Endodermal cell (in vitro differentiated cells): Measurements from ENCODE around the gene MGAT5. TPM values are rescaled to one million over a fixed set of nuclear protein-coding genes. Genes with fewer than 3 reads are reported as not detected.

ENCODE experiments used
- DNase-seq: peaks from one replicate; pipeline ENCODE4 v3.0.0-alpha.2; 2017
- H3K27ac ChIP-seq: 2 replicates; pipeline ENCODE4 v1.5.1; 2013; ENCODE audit warnings: mild to moderate bottlenecking, low read depth, low read length, moderate library complexity
- H3K27me3 ChIP-seq: 2 replicates; pipeline ENCODE4 v1.6.1; 2013; ENCODE audit warnings: mild to moderate bottlenecking, low read length, moderate library complexity; ENCODE audit not compliant: insufficient read depth, control insufficient read depth, poor library complexity, severe bottlenecking
- H3K36me3 ChIP-seq: 2 replicates; pipeline ENCODE4 v1.7.0; 2013; ENCODE audit warnings: mild to moderate bottlenecking, low read length, moderate library complexity; ENCODE audit not compliant: control insufficient read depth, insufficient read depth
- H3K4me1 ChIP-seq: one replicate; pipeline ENCODE4 v1.7.0; 2013; ENCODE audit warnings: low read length; ENCODE audit not compliant: control insufficient read depth, insufficient read depth
- H3K4me3 ChIP-seq: 2 replicates; pipeline ENCODE4 v1.5.1; 2013; ENCODE audit warnings: mild to moderate bottlenecking, low read length, moderate library complexity
- H3K9ac ChIP-seq: 2 replicates; pipeline ENCODE4 v1.6.1; 2013; ENCODE audit warnings: mild to moderate bottlenecking, low read length, moderate library complexity; ENCODE audit not compliant: poor library complexity, severe bottlenecking; ENCODE audit errors: extremely low read depth
- H3K9me3 ChIP-seq: 2 replicates; pipeline ENCODE4 v1.6.1; 2013; ENCODE audit warnings: mild to moderate bottlenecking, low read length, moderate library complexity; ENCODE audit not compliant: control insufficient read depth
- H3K27ac Mint-ChIP-seq: 2 replicates; pipeline ENCODE4 v1.8.0; 2020; ENCODE audit warnings: mixed read lengths
- H3K27me3 Mint-ChIP-seq: 2 replicates; pipeline ENCODE4 v1.8.0; 2021; ENCODE audit warnings: mild to moderate bottlenecking, mixed read lengths; ENCODE audit not compliant: insufficient read depth
- H3K36me3 Mint-ChIP-seq: 2 replicates; pipeline ENCODE4 v1.8.0; 2020; ENCODE audit warnings: low read depth, mixed read lengths
- H3K4me1 Mint-ChIP-seq: 2 replicates; pipeline ENCODE4 v1.8.0; 2020; ENCODE audit warnings: mixed read lengths
- H3K4me3 Mint-ChIP-seq: 2 replicates; pipeline ENCODE4 v1.8.0; 2020; ENCODE audit warnings: mild to moderate bottlenecking, moderate library complexity, mixed read lengths
- H3K9me3 Mint-ChIP-seq: 2 replicates; pipeline ENCODE4 v1.8.0; 2020; ENCODE audit warnings: mild to moderate bottlenecking, mixed read lengths
- CTCF ChIP-seq: fragments of 200-600 bp; sonication (generic); conservative IDR thresholded peaks from 2 replicates; pipeline ENCODE4 v1.5.0; 2021; ENCODE audit warnings: antibody characterized with exemption, mild to moderate bottlenecking
- WGBS, 2 experiments: methylation state at CpG; one replicate each; pipeline versions ENCODE4 v1.1.5 to v1.1.7; 2013; ENCODE audit warnings: missing lambda C conversion rate in 2 of 2, mixed read lengths in 1 of 2; ENCODE audit not compliant: insufficient coverage in 1 of 2, insufficient read length in 1 of 2; 5-methylcytosine and 5-hydroxymethylcytosine counted together
- total RNA-seq, 2 donors: library from RNA; stranded (reverse); fragmentation: NEBNext Ultra II Directional in 1 of 2; extraction: Animal tissue kit (Norgen Biotek cat#: 25700) in 1 of 2; gene quantifications; 2 replicates in 1 of 2; 3 replicates in 1 of 2; pipeline ENCODE4 v1.2.1, GENCODE V29; 2021

Gene MGAT5
- total RNA-seq, 2 donors from 2014 or later = 57.2 to 78.4 TPM

GRCh38 chr2:134289225-134289624 lies 35.4 kb downstream of the MGAT5 start:
- no peaks in the 10 kb centered on the region for H3K27me3 ChIP-seq
- H3K4me1 Mint-ChIP-seq = peaks cover 9% of the 10 kb centered on the region
- no peak overlapping the region for H3K27ac Mint-ChIP-seq

GRCh38 chr2:134290358-134290757 lies 36.5 kb downstream of the MGAT5 start:
- no peaks in the 10 kb centered on the region for H3K36me3 ChIP-seq
- no peak for TF ChIP-seq CTCF
- H3K9ac ChIP-seq = no peak overlapping the region
- DNase-seq = no peak
- H3K27me3 Mint-ChIP-seq = no peaks in the 10 kb centered on the region
- no peaks in the 10 kb centered on the region for H3K36me3 Mint-ChIP-seq
- no peaks in the 10 kb centered on the region for H3K27me3 ChIP-seq
- H3K4me1 Mint-ChIP-seq = peaks cover 9% of the 10 kb centered on the region
- H3K9me3 ChIP-seq = no peaks in the 10 kb centered on the region
- no peaks in the 10 kb centered on the region for H3K9me3 Mint-ChIP-seq
- no peak overlapping the region for H3K4me3 ChIP-seq
- H3K4me1 ChIP-seq = no peaks in the 10 kb centered on the region
- H3K27ac ChIP-seq = no peak overlapping the region
- H3K27ac Mint-ChIP-seq = no peak overlapping the region
- H3K4me3 Mint-ChIP-seq = no peak overlapping the region

More at GRCh38 chr2:134289225-134289624, 35.4 kb downstream of the MGAT5 start:
- no peak for DNase-seq
- Mint-ChIP-seq H3K9me3 (no peaks in the 10 kb centered on the region), H3K27me3 (no peaks in the 10 kb centered on the region), H3K36me3 (no peaks in the 10 kb centered on the region), H3K4me3 (no peak overlapping the region)
- TF ChIP-seq CTCF = no peak
- no peaks in the 10 kb centered on the region for H3K4me1 ChIP-seq
- 95 to 97% methylated on average over 5 to 6 of the region's 6 CpGs for WGBS, 2 experiments
- no peaks in the 10 kb centered on the region for H3K36me3 ChIP-seq
- no peaks in the 10 kb centered on the region for H3K9me3 ChIP-seq
- H3K4me3 ChIP-seq = no peak overlapping the region
- no peak overlapping the region for H3K9ac ChIP-seq
- no peak overlapping the region for H3K27ac ChIP-seq

- H3K9me3 Mint-ChIP-seq = no peaks in the 10 kb centered on the region
Observed at GRCh38 chr2:134292514-134292913, 38.6 kb downstream of the MGAT5 start.

More at GRCh38 chr2:134292514-134292913, 38.6 kb downstream of the MGAT5 start:
- peak; percentile 50 for DNase-seq
- no peak overlapping the region for H3K27ac ChIP-seq
- H3K27ac Mint-ChIP-seq = peak overlapping the region; percentile 14
- peaks cover 9% of the 10 kb centered on the region for H3K4me1 Mint-ChIP-seq
- WGBS, 2 experiments = 88 to 90% methylated on average over 2 to 3 of the region's 3 CpGs
- no peaks in the 10 kb centered on the region for H3K4me1 ChIP-seq
- H3K36me3 ChIP-seq = no peaks in the 10 kb centered on the region
- no peaks in the 10 kb centered on the region for H3K27me3 Mint-ChIP-seq
- H3K9ac ChIP-seq = no peak overlapping the region
- no peak for TF ChIP-seq CTCF
- peaks cover 3% of the 10 kb centered on the region for H3K36me3 Mint-ChIP-seq
- no peak overlapping the region for H3K4me3 ChIP-seq
- no peaks in the 10 kb centered on the region for H3K9me3 ChIP-seq
- H3K27me3 ChIP-seq = no peaks in the 10 kb centered on the region
- no peak overlapping the region for H3K4me3 Mint-ChIP-seq
